ENCODE measurements around the gene SLC16A12.

- TF ChIP-seq TAF1 (IDR thresholded peaks at IDR 0.05; ENCODE audit: low read depth, low read length) (no peak), POLR2A (IDR thresholded peaks at IDR 0.05; ENCODE audit: low read depth, low read length) (no peak), POLR2AphosphoS5 (IDR thresholded peaks at IDR 0.05; ENCODE audit: low read depth, low read length) (no peak), POU2F2 (IDR thresholded peaks at IDR 0.05; ENCODE audit: low read depth, low read length) (no peak), SPI1 (IDR thresholded peaks at IDR 0.05; ENCODE audit: low read depth, low read length) (no peak)
Observed at GRCh38 chr10:89505640-89506275, 29.6 kb downstream of the SLC16A12 start.
